GM18909 (cell line): Measurements from ENCODE around the gene CFAP126.
"Not testable (repeated sequence)": the region's sequence is repeated elsewhere in the genome, so short reads cannot be mapped to it uniquely, and the experiment has no call there.

Source experiments
- ATAC-seq: cut with Tn5 transposase; IDR thresholded peaks from one replicate; pipeline ENCODE4 v1.9.1; 2021; ENCODE audit warnings: mild to moderate bottlenecking; ENCODE audit not compliant: unreplicated experiment, poor library complexity

The CFAP126 gene, protein sequence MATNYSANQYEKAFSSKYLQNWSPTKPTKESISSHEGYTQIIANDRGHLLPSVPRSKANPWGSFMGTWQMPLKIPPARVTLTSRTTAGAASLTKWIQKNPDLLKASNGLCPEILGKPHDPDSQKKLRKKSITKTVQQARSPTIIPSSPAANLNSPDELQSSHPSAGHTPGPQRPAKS

DNA sequence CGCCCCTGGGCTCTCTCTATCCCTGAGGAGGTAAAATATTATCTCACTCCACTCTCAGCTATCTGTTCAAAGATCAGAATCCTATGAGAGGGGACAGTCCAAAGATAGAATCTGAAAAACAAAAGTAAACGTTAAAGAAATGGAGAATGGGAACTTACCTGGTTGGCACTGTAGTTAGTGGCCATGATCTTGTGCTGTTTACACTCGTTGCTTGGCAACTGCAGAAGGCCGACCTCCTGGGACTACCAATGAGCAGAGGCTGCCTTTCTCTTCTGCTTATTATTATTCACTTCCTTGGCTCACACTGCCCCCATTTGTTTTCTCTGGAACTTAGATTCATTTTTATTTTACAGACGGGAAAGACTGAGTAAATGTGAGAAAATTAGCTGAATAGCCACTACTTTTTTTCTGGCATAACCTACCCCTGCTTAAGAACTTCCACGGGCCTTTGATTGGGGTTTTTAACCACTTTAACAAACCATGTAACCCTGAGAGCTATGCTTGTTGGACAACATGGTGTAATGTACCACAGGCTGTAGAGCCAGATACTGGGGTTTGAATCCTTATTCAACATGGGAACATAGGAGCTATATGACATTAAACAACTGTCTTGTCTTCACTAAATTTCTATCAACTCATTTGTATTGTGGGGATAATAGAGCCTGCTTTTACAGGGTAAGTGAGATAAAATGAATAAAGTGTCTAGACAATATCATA, at the start of gene CFAP126:
CFAP126 (minus strand) TSS at position 193 of the 717 bp plus-strand sequence; CDS start at position 185, 8 bp downstream.
- ATAC-seq = peak; percentile 94

DNA sequence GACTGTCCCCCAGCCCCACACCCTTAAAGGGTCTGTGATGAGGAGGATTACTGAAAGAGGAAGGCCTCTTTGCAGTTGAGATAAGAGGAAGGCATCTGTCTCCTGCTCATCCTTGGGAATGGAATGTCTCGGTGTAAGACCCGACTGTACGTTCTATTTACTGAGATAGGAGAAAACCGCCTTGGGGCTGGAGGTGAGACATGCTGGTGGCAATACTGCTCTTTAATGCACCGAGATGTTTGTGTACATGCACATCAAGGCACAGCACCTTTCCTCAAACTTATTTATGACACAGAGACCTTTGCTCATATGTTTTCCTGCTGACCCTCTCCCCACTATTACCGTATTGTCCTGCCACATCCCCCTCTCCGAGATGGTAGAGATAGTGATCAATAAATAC, 45.4 kb upstream of the CFAP126 start:
- not testable (repeated sequence) for ATAC-seq

DNA sequence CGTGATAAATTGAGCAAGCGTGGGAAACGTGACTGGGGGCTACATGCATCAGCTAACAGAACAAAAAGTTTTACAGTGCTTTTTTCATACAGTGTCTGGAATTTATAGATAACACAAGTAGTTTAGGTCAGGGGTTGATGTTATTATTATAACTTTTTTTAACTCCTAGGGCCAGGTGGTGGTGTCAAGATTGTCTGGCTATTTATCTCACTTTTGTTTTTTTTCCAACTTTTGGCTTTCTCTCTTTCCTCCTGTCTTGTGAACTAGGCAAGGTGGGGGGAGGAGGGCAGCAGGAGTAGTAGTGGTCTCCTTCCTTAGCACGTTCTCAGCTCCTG, 42.9 kb upstream of the CFAP126 start:
- ATAC-seq = not testable (repeated sequence)

DNA sequence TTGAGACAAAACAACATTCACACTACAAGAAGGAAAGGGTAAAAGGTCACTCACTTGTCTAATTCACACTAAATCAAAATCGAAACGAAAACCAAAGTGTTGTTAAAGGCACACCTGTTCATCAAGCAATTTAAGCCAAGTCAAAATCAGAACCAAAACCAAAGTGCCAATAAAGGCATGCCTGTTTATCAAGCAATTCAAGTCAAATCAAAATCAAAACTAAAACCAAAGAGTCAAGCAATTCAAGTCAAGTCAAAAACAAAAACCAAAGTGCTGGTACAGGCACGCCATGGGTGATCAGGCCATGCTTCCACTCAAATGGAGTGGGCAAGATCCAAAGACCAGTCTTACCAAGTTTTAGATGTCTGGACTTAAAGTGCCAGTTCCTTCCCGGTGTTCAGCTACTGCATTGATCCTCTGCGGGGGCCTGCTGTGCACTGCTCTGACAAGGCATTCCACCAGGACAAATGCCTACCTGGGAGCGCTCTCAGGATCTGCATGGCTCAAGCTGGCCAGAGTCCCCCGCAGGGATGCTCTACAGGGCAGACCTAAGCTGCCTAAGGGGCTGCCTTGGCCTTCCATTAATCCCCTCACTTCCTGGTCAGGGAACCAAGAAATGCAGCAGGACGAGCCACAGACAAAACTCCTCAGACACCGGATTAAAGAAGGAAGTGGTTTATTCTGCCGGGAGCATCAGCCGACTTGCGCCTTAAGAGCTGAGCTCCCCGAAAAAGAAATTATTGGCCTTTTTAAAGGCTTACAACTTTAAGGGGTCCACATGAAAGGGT, 42.4 kb upstream of the CFAP126 start:
- not testable (repeated sequence) for ATAC-seq

DNA sequence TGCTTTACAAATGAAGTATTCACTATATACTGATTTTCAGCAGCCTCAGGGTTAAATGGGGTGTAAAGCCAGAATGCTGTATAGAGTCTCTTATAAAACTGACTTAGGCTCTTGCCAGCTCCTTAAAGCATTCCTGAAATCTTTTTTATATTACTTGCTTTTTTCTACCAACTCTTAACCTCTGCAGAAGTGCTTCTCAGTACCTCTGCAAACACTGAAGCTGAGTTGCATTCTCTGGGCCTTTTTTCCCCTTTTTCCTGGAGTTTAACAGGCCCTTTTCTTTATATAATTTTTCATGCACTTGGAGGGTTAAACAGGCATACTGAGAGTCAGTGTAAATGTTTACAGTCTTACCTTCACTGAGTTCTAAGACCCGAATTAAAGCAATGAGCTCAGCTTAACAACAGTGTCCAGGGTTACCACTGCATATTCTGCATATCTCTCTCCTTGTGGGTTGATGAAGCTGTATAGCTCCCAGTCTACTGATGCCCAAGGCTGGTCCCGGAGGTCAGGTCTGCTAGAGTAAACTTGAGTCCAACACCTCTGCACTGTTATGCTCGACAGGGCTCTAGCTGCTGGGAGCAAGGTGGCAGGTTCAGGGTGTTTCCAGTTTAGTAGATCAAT, 40.9 kb upstream of the CFAP126 start:
- no peak for ATAC-seq

DNA sequence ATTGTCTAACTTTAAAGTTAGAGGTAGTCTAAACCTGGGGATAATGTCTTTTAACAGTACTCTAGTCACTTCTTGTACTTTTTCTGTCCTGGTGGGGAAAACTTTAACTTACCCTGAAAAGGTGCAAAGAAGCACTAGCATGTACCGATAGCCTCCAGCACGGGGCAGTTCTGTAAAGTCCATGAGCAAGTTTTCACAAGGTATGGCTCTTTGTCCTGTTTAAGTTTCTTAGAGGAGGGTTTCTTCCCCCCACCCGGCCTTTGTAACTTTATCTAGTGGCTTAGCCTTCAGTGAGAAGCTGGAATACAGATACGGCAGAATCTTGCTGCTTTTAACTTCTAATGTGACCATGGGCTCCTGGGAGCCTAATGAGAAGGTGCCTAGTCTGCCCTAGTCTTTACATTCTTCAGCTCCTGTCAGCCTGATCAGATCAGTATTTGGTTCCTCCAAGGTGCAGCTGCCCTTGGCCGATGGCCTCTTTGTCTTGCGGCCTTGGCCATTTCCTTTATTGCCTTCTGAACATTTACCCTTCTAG, 39.8 kb upstream of the CFAP126 start:
- ATAC-seq = no peak

DNA sequence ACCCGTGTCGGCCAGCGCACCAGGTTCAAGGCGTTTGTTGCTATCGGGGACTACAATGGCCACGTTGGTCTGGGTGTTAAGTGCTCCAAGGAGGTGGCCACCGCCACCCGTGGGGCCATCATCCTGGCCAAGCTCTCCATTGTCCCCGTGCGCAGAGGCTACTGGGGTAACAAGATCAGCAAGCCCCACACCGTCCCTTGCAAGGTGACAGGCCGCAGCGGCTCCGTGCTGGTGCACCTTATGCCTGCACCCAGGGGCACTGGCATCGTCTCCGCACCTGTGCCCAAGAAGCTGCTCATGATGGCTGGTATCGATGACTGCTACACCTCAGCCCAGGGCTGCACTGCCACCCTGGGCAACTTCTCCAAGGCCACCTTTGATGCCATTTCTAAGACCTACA, 38.9 kb upstream of the CFAP126 start:
- not testable (repeated sequence) for ATAC-seq

DNA sequence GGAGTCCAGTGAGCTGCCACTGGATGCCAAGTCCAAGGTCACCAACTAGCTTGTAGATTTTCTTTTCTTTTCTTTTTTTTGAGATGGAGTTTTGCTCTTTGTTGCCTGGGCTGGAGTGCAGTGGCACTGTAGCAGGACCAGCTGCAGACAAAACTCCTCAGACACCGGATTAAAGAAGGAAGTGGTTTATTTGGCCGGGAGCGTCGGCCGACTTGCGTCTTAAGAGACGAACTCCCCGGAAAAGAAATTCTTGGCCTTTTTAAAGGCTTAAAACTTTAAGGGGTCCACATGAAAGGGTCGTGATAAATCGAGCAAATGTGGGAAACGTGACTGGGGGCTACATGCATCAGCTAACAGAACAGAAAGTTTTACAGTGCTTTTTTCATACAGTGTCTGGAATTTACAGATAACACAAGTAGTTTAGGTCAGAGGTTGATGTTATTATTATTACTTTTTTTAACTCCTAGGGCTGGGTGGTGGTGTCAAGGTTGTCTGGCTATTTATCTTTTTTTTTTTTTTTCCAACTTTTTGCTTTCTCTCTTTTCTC, 36.4 kb upstream of the CFAP126 start:
- no peak for ATAC-seq

DNA sequence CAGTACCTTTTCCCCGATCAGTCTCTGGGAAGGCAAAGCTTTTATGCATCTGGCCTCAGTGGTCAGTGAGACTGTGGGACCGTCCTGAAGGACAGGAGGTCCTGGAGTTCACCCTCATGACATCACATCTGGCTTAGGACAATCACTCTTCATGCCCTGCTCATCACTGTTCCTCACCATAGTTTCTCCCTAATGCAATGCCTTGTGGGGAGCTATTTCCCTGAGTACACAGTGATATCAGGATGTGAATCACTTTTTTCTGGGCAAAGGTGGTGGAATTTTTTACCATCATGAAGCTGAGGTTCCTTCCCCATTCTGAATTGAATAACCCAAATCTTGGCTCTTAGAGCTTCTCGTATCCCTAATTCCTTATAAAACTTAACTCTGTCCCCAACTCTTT, 34.8 kb upstream of the CFAP126 start:
- no peak for ATAC-seq

DNA sequence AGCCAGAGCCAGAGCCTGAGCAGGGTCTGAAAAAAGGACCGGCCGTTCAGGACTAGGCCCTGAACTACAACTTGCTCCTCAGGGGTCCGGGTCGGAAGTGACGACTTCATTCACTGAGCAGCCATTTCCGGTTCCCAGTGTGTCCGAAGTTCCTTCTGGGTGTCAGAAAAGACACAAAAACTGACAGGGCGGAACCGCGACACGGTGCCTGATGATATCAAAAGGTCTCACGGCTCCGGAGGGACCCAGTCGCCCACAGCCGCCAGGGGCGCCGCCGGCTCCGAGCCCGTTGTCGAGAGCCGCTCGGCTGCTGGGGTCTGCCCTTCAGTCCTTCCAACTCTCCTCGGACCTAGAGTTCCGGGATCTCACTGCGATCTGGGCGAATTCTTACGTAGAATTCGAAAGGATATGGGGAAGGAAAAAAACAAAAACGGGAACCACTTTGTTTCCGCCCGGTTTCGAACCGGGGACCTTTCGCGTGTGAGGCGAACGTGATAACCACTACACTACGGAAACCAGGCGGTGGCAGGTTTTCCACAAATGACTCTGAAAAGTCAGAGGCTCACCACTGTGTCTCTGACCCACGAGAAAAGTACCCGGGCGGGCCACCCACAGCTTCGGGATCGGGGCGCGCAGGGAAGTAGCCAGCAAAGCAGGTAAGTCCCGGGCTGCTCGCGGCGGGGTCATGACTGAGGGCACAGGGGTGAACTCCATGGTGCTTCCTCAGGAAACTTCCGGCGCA, 31.8 kb upstream of the CFAP126 start:
- ATAC-seq = peak; percentile 79

DNA sequence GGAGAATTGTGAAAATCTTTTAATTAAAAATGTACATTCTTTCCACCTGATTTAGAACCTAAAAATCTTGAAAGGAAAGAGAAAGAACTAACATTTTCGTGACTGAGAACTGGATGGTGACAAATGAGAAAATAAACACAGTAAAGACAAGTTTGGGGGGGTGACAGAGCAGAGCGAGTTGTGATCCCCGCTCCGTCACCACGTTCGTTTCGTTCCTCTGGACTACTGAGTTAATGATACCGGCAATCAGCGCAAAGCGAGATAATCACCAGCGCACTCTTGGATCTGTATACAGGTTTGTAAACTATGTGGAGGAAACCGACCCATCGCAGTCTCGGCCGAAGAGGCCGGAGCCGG, 31.2 kb upstream of the CFAP126 start:
- ATAC-seq = no peak

DNA sequence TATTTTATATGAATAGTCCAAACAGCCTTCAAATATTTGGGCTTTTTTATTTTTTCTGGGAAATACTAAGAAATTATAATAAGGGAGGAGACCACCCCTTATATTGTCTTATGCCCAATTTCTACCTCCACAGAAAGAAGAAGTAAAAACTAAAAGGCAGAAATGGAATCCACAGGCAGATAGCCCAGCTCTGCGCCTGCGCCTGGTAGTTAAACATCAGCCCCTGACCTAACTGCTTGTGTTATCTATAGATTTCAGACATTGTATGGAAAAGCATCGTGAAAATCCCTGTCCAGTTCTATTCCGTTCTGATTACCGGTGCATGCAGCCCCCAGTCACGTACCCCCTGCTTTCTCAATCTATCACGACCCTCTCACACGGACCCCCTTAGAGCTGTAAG, 29.4 kb upstream of the CFAP126 start:
- ATAC-seq = not testable (repeated sequence)

DNA sequence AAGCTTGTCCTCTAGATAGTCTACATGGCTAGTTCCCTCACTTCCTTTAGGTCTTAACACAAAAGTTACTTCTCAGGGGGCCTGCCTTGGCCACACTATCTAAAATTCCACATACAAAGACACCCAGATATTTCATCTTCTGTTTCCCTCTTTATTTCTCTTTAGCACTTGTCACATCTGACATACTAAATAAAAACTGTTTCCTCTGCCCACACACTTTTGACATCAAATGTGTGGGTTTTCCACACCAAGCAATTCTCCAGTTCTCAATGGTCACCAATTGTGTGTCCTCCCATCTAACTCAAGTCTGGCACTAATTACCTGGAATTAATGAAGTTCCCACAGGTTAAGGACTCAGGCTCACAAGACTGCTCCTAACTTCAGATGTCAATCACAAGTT, 25.5 kb upstream of the CFAP126 start:
- ATAC-seq = no peak

DNA sequence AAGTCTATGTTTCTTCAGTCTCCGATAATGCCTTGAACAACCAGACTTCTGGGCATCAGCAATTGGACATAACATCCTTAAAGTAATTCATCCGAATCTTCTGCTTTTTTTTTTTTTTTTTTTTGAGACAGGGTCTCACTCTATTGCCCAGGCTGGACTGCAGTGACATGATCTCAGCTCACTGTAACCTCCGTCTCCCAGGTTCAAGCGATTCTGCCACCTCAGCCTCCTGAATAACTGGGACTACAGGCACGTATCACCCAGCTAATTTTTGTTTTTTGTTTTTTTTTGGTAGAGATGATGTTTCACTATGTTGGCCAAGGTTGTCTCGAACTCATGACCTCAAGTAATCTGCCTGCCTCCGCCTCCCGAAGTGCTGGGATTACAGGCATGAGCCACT, 23.9 kb upstream of the CFAP126 start:
- no peak for ATAC-seq

DNA sequence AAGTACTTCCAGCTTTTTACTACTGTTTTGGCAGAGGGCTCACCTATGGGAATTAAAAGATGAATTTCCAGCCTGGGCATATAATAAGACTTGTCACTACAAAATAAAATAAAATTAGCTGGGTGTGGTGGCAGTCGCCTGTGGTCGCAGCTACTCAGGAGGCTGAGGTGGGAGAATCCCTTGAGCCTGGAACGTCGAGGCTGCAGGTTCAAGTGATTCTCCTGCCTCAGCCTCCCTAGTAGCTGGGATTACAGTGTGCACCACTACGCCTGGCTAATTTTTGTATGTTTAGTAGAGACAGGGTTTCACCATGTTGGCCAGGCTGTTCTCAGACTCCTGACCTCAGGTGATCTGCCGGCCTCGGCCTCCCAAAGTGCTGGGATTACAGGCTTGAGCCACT, 23.5 kb upstream of the CFAP126 start:
- not testable (repeated sequence) for ATAC-seq

DNA sequence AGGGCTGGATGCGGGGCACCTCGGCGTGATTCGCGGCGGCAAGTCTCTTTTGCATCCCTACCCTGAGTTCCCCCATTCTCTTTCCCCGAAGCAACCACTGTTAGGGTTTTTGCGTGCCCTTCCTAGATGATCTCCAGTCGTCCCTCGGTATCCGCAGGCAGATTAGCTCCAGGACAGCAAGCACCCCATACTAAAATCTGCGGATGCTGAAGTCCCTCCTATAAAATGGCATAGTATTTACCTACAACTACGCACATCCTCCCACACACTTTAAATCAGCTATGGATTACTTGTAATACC, 22.8 kb upstream of the CFAP126 start:
- no peak for ATAC-seq

DNA sequence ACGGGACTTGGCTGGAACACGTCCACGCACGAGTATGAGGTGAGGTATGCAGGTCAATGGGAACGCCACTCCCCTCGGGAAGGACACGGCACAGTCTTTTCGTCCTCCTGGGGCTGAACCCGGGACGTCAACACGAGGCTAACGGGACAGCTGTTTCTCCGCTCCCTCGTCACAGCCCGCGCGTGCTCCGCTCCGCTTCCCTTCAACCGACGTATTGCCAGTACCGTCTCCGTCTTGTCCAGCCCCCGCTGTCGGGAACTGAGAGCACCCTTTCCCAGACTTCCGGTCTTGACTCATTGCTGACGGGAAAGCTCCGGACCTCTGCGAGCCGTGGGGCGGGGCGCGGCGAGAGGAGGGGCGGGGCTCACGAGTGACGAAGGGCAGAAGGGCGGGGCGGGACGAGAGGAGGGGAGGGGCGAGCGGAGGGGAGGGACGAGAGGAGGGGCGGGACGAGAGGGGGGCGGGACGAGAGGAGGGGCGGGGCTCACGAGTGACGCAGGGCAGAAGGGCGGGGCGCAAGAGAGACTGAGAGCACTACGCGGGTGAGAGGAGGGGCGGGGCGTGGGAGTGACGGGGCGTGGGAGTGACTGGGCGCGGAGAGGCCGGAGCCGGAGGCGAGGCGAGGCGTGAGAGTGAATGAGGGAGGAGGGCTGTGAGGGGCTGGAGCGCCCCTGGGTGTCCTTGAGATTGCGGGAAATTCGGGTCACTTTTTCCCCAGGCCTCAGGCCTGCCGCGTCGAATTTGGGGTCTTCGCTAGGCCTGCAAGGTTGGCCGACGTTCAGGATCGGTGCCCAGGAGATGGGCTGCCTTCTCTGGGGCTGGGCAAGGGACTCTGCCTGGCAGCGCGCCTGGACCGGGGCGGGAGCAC, 22.2 kb upstream of the CFAP126 start:
- ATAC-seq = peak; percentile 80

DNA sequence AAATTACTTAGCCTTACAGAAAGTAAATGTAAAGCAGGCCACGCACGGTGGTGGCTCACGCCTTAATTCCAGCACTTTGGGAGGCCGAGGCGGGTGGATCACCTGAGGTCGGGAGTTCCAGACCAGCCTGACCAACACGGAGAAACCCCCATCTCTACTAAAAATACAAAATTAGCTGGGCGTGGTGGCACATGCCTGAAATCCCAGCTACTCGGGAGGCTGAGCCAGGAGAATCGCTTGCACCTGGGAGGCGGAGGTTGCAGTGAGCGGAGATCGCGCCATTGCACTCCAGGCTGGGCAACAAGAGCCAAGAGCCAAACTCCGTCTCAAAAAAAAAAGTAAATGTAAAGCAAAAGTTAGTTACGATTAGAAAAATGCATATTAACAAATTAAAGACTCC, 21.5 kb upstream of the CFAP126 start:
- ATAC-seq = not testable (repeated sequence)

DNA sequence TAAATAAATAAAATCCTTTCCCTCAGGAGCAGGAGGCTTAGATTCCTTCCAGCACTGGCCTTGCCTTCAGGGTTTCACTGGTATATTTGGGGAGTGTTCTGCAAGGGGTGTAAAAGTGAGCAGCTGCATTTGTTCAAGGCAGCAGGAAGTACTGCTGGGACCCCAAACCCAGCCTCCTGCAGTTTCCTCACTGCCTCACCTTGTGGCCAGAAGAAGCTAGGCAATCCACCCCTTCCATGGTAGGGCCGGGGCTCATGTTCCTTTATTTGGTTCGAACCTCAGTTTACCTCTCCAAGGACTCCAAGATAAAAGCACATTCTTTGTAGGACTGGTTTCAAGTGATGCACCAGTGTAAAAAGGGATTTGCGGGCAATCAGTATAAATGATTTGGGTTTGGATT, 21.0 kb upstream of the CFAP126 start:
- no peak for ATAC-seq
